Measurements from ENCODE around the gene LCOR. TPM values are rescaled to one million over a fixed set of nuclear protein-coding genes. Genes with fewer than 3 reads are reported as not detected.
"Not testable (repeated sequence)": the region's sequence is repeated elsewhere in the genome, so short reads cannot be mapped to it uniquely, and the experiment has no call there.

Gene LCOR
- total RNA-seq, 1 donor from 2014 or later = 40.7 TPM

DNA sequence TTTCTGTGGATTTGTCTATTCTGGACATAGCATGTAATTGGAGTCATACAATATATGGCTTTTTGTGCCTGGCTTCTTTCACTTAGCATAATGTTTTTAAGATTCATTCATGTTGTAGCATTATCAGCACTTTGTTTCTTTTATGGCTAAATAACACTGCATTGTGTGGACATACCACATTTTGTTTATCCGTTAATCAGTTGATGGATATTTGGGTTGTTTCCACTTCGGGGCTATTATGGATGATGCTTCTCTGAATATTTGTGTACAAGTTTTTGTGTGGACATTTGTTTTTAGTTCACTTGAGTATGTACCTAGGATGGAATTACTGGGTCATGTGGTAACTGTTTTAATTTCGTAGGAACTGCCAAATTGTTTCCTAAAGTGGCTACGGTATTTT, 6.4 kb downstream of the LCOR start:
- no peak for DNase-seq (ENCODE audit: low spot score)

- no peak for DNase-seq (ENCODE audit: low spot score)
Measured at GRCh38 chr10:96840841-96841518, 8.9 kb downstream of the LCOR start.

DNA sequence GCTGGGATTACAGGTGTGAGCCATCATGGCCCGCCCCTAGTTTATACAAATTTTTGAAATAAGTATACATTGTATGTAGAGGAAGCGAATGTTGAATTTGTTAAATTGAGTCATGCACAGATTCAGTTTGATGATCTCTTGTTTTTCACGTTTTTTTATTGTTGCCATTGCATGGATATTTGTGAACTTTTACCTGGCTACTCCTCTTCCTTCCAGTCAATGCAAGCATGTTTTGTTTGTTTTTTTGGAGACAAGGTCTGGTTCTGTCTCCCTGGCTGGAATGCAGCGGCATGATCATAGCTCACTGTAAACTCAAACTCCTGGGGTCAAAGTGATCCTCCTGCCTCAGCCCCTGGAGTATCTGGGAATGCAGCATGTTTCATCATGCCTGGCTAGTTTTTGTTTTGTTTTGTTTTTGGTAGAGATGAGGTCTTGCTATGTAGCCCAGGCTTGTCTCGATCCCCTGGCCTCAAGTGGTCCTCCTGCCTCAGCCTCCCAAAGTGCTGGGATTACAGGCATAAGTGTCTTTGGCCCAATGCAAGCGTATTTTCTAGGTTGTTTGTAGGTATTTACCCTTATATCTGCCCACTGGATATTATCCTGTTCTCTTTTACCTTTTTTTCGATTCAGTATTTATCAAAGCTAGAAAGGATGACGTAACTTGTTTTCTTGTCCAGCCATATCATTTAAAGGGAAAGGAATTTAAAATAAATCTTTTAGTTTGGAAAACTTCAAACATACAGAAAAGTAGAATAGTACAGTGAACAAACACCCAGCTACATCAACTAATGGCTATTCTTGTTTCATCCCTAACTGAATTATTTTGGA, 11.0 kb downstream of the LCOR start:
- no peak for DNase-seq (ENCODE audit: low spot score)

GRCh38 chr10:96843823-96844222, 11.7 kb downstream of the LCOR start:
- no peak for DNase-seq (ENCODE audit: low spot score)

GRCh38 chr10:96846395-96846794, 14.3 kb downstream of the LCOR start:
- no peak for DNase-seq (ENCODE audit: low spot score)

GRCh38 chr10:96846926-96847325, 14.8 kb downstream of the LCOR start:
- DNase-seq (ENCODE audit: low spot score) = no peak

- DNase-seq (ENCODE audit: low spot score) = not testable (repeated sequence)
Measured at GRCh38 chr10:96847356-96847755, 15.3 kb downstream of the LCOR start.

- DNase-seq (ENCODE audit: low spot score) = no peak
Measured at GRCh38 chr10:96850113-96850512, 18.0 kb downstream of the LCOR start.

DNA sequence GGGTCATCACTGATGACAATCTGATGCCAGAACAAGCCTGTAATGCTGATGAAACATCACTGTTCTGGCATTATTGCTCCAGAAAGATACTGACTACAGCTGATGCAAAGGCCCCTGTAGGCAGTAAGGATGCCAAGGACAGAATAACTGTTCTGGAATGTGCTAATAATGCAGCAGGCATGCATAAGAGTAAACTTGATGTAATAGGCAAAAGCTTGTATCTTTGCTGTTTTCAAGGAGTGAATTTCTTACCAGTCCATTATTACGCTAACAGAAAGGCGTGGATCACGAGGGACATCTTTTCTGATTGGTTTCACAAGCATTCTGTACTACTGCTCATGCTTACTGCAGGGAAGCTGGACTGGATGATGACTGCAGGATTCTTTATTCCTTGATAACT, 18.7 kb downstream of the LCOR start:
- DNase-seq (ENCODE audit: low spot score) = no peak

- no peak for DNase-seq (ENCODE audit: low spot score)
Measured at GRCh38 chr10:96851281-96851680, 19.2 kb downstream of the LCOR start.

DNA sequence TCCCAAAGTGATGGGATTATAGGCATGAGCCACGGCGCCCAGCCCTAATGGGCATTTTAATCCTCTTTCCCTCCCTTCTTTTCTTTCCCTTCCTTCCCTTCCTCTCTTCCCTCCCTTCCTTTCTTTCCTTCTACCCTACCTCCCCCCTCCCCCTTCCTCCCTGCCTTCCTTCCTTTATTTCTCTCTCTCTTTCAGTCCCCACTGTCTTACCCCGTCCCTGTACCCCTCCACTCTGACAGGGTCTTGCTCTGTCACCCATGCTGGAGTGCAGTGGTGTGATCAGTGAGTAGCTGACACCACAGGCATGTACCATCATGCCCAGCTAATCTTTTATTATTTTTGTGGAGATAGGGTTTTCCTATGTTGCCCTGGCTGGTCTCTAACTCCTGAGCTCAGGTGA, 24.2 kb downstream of the LCOR start:
- no peak for DNase-seq (ENCODE audit: low spot score)

DNA sequence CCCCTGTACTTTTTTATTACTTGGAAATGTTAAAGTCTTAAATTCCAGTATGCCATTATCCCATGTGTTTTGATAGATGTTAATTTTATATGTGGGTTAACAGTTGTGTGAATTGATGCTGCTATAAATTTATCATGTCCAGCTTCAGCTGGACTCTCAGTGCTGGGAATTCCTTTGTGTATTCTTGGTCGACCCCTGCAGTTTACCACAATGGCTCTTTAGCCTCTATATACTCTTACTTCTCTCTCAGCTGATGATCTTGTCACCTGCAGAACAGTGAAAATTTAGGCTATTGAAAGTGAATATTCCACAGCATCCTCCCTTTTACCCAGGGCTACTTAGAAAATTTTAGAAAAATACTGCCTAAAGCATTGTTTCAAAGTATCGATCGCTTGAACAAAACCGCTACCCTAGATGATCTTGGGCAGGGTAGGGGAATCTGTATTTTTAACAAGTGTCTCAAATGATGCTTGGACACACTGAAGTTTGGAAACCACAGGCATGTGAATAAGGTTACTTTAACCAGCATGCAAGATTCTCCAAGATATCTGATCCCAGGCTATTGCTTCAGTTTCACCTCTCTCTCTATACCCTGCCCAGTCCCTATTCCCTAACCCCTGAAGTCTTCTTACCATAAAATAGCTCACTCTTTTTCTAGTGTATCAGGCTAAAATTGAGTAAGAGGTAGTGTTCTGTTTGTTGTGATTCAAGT, 25.4 kb downstream of the LCOR start:
- DNase-seq (ENCODE audit: low spot score) = no peak

- no peak for DNase-seq (ENCODE audit: low spot score)
Measured at GRCh38 chr10:96858038-96858705, 26.1 kb downstream of the LCOR start.

GRCh38 chr10:96858706-96859050, 26.6 kb downstream of the LCOR start:
- no peak for DNase-seq (ENCODE audit: low spot score)

GRCh38 chr10:96860631-96861277, 28.7 kb downstream of the LCOR start:
- DNase-seq (ENCODE audit: low spot score) = no peak

DNA sequence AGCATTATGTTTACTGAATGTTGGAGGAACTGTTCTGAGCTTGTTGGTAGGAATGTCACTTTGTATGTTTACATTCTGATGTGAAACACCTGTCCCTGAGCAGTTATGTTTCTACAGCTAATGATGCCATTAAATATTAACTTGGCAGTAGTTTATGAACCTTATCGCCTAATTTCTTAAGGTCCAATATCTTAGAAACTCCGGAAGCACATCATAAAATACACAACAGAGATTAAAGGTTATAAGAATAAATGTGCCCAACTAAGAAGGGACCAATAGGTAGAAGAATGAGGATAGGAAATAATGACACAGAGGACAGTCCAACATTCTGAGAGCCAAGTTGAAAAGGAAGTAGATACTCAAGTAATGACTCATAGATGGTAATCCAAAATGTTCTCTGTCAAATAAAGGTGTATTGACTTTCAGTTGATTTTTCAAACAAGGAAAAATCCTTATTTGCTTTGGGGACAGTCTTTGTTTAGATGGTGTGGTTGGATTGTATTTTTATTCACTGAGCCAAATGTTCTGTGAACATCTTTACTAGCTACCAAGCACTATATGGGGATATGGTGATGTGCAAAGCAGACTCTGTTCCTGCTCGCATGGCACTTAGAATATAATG, 31.9 kb downstream of the LCOR start:
- no peak for DNase-seq (ENCODE audit: low spot score)

DNA sequence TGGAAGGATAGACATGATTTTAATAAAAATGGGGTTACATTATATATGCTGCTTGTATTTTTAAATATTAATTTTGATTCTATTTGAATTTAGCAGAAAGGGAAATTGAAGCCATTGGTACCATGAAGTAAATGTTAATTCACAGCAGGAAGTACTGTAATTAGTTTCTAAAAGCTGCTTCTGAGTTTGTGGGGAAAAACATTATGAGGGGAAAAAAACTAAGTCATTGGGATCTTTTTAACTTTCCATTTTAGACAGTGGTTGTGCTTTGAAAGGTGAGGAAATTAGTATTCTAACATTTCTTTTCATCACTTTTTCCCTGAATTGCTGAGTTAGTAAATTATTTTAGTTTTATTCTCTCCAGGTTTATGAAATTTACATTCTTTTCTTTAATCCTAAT, 41.0 kb downstream of the LCOR start:
- DNase-seq (ENCODE audit: low spot score) = no peak

DNA sequence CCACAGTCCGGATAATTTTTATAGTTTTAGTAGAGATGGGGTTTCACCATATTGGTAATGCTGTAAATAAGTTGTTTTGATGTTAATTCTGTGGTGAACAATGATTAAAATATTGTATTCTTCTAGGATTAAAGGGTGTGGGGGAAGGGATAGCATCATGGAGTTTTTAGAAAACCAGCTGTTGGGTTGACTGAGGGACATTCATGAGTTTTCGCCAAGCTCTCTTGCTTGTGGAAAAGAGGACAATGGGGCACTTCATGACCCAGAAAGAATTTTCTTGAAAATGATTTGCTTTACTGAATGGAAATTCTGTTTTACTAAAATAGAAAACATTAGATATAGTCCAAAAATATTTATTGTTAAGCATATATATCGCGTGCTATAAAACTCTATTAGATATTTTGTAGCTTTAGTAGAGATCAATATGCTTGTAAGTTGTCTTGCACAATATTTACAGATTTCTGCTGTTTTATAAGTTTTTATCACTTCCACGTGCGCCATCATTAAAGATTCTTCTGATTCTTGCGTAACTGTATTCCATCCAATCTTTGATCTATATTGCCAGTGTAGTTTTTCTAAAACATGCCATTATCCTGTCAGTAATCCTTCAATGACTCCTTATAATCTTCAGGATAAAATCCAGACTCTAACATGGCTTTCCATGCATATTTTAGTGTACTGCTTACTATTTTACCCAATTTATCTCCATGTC, 41.8 kb downstream of the LCOR start:
- no peak for DNase-seq (ENCODE audit: low spot score)

GRCh38 chr10:96878057-96878456, 46.0 kb downstream of the LCOR start:
- DNase-seq (ENCODE audit: low spot score) = no peak

DNA sequence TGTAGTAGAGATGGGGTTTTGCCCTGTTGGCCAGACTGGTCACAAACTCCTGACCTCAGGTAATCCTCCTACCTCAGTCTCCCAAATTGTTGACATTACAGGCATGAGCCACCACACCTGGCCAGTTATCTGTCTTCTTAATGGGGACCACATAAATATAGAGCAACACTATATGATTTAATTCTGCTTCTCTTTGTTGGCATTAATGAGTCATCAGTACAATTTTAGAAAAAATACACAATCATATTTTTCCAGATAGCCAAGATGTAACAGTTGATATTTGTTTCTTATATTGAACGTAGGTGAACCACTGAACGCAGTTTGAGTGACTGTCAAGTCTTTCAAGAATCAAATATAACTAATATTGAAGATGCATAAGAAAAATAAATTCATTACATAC, 48.5 kb downstream of the LCOR start:
- DNase-seq (ENCODE audit: low spot score) = no peak
